Activated CD8-positive, alpha-beta T cell treated with anti-CD3 and anti-CD28 coated beads, Interleukin-2, amount 10 ng/mL, durations not matched to agents 7 days and 5 days (primary cell): ENCODE measurements around the gene DRD2. TPM values are rescaled to one million over a fixed set of nuclear protein-coding genes. Genes with fewer than 3 reads are reported as not detected.

Experiments
- ATAC-seq: fragments of 150-1000 bp; cut with Tn5 transposase; one replicate; pipeline ENCODE4 v1.10.0; 2021; ENCODE audit warnings: moderate library complexity
- CTCF ChIA-PET: fragments of 350-600 bp; sonication (Branson Sonifier 250); formaldehyde crosslinking; loops from one replicate; lab custom pipeline; 2021; ENCODE audit warnings: antibody characterized with exemption; lab: Charles Lee
- POLR2A ChIA-PET: fragments of 350-600 bp; sonication (Branson Sonifier 250); formaldehyde crosslinking; loops from one replicate; lab custom pipeline; 2021; ENCODE audit warnings: antibody characterized with exemption; lab: Charles Lee
- DNase-seq: peaks from one replicate; pipeline ENCODE4 v3.0.0-alpha.2; 2020
- H3K27ac Mint-ChIP-seq: one replicate; pipeline ENCODE4 v1.8.0; 2021; ENCODE audit warnings: mild to moderate bottlenecking, mixed read lengths
- H3K27me3 Mint-ChIP-seq: one replicate; pipeline ENCODE4 v1.8.0; 2021; ENCODE audit warnings: low read depth, mixed read lengths
- H3K36me3 Mint-ChIP-seq: one replicate; pipeline ENCODE4 v1.8.0; 2021; ENCODE audit warnings: low read depth, mixed read lengths
- H3K4me1 Mint-ChIP-seq: one replicate; pipeline ENCODE4 v1.8.0; 2021; ENCODE audit warnings: low read depth, mixed read lengths
- H3K4me3 Mint-ChIP-seq: one replicate; pipeline ENCODE4 v1.8.0; 2021; ENCODE audit warnings: mild to moderate bottlenecking, mixed read lengths
- H3K9me3 Mint-ChIP-seq: one replicate; pipeline ENCODE4 v1.8.0; 2022; ENCODE audit warnings: mixed read lengths; ENCODE audit not compliant: insufficient read depth
- total RNA-seq, 2 experiments: library from RNA; stranded (reverse); gene quantifications; one replicate each; pipeline ENCODE4 v1.2.3, GENCODE V29; 2021

DRD2 gene
- total RNA-seq, 2 experiments from 2014 or later = not detected

DNA sequence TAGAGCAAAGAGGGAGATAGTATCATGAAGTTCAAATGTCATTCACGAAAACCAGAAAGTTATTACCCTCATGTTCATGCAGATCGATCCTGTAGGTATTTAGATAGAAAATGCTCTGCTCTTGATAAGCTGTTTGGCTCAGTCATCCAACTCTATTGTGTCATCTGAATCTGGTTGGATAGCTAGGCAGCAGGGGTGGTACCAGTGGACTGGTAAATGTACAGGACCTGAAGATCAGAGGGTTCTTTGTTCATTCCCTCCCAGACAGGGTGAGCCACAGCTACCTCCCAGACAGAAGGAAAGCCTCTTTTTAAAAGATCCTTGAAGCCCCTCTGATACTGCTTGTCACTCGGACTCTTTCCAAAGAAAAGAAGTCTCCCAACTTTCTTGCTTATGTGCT, 29.8 kb upstream of the DRD2 start:
- H3K4me1 Mint-ChIP-seq = no peaks in the 10 kb centered on the region

DNA sequence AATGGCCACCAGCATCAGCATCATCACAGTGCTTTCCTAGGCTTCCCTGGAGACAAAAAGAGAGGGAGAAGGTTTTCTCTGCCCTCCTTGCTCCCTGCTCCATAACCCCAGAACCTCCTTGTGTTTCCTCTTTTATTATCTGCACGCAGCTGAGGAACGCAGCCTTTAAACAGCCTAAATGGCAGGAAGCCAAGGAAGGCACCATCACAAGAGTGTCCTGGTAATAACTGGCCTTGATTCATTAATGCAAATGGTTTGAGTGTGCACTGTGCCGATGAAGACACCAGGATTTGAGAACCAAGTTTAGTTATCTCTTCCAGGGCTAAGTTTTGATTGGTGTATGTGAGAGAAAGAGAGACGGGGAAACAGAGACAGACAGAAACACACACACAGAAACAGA, 29.4 kb upstream of the DRD2 start:
- ATAC-seq (no peak), DNase-seq (no peak)
- ChIA-PET POLR2A (no interaction called here), CTCF (no interaction called here)
- H3K27me3 Mint-ChIP-seq = peaks cover 5% of the 10 kb centered on the region
- H3K27ac Mint-ChIP-seq = no peak overlapping the region
- H3K4me1 Mint-ChIP-seq = no peaks in the 10 kb centered on the region
- H3K36me3 Mint-ChIP-seq = no peaks in the 10 kb centered on the region
- no peaks in the 10 kb centered on the region for H3K9me3 Mint-ChIP-seq
- no peak overlapping the region for H3K4me3 Mint-ChIP-seq

More for the DNA sequence above, 29.8 kb upstream of the DRD2 start:
- H3K9me3 Mint-ChIP-seq = no peaks in the 10 kb centered on the region
- ChIA-PET POLR2A (no interaction called here), CTCF (no interaction called here)
- H3K36me3 Mint-ChIP-seq = no peaks in the 10 kb centered on the region
- no peak for DNase-seq
- no peak overlapping the region for H3K27ac Mint-ChIP-seq
- no peak overlapping the region for H3K4me3 Mint-ChIP-seq
- ATAC-seq = no peak
- peaks cover 5% of the 10 kb centered on the region for H3K27me3 Mint-ChIP-seq

DNA sequence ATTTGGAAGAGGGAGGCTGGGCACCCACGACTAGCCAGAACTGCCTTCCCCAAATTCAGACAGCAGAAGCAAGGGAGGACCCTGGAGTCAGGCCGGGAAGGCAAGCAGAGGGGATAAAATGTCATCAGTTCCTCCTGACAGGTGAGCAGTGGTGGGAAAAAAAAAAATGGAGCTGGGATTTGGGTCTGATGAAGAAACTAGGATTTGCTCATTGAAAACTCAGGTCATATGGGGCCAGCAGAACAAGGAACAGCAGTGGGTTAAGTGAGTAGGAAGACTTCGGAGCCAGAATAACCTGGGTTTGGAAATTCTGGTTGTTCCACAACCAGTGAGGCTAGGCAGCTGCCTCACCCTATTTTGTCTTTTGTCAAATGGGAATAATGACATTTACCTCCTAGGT, 28.9 kb upstream of the DRD2 start:
- no peak overlapping the region for H3K4me3 Mint-ChIP-seq
- peaks cover 5% of the 10 kb centered on the region for H3K27me3 Mint-ChIP-seq
- H3K9me3 Mint-ChIP-seq = no peaks in the 10 kb centered on the region
- DNase-seq = no peak
- ATAC-seq = no peak
- no peaks in the 10 kb centered on the region for H3K4me1 Mint-ChIP-seq
- POLR2A ChIA-PET = no interaction called here
- no peak overlapping the region for H3K27ac Mint-ChIP-seq
- H3K36me3 Mint-ChIP-seq = no peaks in the 10 kb centered on the region
- CTCF ChIA-PET = no interaction called here

DNA sequence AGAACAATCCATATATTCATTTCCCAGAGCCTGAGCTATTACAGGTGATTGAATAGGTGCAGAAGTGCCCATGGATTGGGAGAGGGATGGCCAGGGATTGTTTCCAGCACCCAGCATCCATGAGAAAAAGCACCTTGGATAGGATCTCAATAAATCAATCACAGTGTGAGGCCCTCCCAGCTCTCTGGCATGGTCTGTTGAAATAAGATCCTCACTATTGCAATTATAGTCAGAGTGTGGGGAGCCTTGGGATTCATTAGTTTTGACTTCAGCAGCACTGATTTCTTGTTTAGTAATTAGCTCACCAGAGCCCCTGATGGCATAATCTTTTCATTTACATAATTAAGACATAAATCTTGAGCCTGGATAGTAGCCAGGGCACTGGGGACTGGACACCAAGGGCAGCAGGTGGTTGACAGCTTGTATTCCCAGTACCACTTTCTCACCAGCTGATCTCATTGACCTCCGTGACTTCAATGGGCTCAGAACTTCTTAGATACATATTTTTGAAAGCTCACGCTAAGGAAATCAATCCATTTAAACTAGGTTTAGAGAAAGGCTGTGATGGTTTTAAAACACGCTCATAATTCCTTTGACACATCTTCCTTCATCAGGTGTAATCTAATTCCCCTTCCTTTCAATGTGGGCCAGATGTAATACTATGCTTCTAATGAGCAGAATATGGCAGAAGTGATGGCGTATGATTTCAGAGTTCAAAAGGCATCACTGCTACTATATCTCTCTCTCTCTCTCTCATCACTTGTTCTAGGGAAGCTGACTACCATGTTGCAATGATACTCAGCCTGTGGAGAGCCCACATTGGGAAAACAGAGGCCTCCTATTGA, 22.1 kb upstream of the DRD2 start:
- H3K4me3 Mint-ChIP-seq = no peak overlapping the region
- DNase-seq = no peak
- H3K27me3 Mint-ChIP-seq = peaks cover 8% of the 10 kb centered on the region
- H3K9me3 Mint-ChIP-seq = no peaks in the 10 kb centered on the region
- ChIA-PET CTCF (interaction anchor here (1.2 kb wide), 1 partner anchor 299 kb away, joined by 3 read pairs; no protein-coding TSS in a partner anchor), POLR2A (no interaction called here)
- ATAC-seq = no peak
- no peaks in the 10 kb centered on the region for H3K36me3 Mint-ChIP-seq
- H3K4me1 Mint-ChIP-seq = no peaks in the 10 kb centered on the region
- no peak overlapping the region for H3K27ac Mint-ChIP-seq

DNA sequence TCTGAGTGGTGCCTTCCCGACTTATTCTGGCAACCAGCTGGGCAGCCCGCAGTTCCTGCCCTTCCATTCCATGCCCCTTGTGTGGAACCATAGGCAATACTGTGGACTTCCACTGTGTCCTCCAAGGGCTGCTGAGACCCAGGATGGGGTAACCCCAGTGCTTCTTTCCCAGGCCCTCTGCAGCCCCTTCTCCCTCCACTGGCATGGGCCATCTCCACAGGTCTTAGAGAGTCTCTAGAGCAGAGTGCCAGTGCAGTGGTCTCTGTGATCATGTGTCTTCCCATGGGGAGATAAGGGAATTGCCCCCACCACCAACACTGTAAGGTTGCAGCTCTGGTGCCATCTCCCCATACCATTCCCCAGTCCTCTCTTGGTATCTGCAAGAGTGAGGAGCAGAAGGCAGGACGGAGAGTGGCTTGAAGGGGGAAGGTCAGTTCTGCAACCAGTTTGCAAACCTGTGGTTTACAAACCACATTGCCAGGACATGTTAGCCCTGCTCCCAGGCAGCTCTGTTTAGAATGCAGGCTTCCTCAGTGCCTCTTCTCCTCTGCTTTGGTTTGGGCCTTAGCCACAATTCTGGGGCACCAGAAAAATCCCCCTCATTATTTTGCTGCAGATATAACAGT, 20.9 kb upstream of the DRD2 start:
- no peak overlapping the region for H3K27ac Mint-ChIP-seq
- CTCF ChIA-PET = interaction anchor here (1.2 kb wide), 1 partner anchor 300 kb away, joined by 3 read pairs; no protein-coding TSS in a partner anchor
- POLR2A ChIA-PET = no interaction called here

DNA sequence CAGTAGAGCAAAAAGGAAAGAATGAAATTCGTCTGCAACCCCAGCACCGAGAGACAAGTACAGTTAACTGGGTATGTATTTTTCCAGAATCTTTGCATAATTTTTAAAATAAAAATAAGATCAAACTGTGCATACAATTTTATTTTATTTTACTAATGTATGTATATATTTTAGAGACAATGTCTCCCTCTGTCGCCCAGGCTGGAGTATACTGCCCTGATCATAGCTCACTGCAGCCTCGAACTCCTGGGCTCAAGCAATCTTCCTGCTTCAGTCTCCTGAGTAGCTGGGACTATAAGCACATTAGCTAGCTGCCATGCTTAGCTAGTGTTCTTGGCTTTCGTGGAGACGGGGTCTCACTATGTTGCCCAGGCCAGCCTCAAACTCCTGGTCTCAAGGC, 18.8 kb upstream of the DRD2 start:
- no peak overlapping the region for H3K4me3 Mint-ChIP-seq
- H3K36me3 Mint-ChIP-seq = no peaks in the 10 kb centered on the region
- peaks cover 8% of the 10 kb centered on the region for H3K27me3 Mint-ChIP-seq
- no peak overlapping the region for H3K27ac Mint-ChIP-seq
- ChIA-PET POLR2A (no interaction called here), CTCF (no interaction called here)
- H3K9me3 Mint-ChIP-seq = no peaks in the 10 kb centered on the region
- H3K4me1 Mint-ChIP-seq = no peaks in the 10 kb centered on the region
- ATAC-seq (no peak), DNase-seq (no peak)

More for the DNA sequence above, 20.9 kb upstream of the DRD2 start:
- Mint-ChIP-seq H3K27me3 (peaks cover 8% of the 10 kb centered on the region), H3K9me3 (no peaks in the 10 kb centered on the region), H3K4me1 (no peaks in the 10 kb centered on the region), H3K36me3 (no peaks in the 10 kb centered on the region), H3K4me3 (no peak overlapping the region)
- no peak for DNase-seq
- ATAC-seq = no peak

DNA sequence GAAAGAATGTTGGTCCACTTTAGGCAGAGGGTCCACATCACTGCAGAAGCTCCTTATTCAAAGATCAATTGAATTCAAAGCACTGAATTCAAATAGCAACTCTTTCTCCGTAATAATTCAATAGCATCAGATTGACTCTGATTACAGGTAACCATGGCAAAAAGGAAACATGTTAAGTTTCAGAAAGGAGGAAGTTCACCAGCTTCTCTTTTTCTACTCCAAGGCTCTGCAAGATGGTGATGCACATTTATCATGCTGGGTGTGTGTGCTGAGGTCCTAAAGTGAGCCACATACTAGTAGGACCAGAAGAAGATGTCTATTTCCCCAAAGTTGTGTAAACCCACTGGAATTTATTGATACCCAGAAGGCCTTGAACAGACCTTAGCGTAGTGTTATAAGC, 18.0 kb upstream of the DRD2 start:
- POLR2A ChIA-PET = no interaction called here
- DNase-seq = no peak
- Mint-ChIP-seq H3K27me3 (peaks cover 8% of the 10 kb centered on the region), H3K4me1 (no peaks in the 10 kb centered on the region), H3K27ac (no peak overlapping the region), H3K9me3 (no peaks in the 10 kb centered on the region), H3K4me3 (no peak overlapping the region), H3K36me3 (no peaks in the 10 kb centered on the region)
- ATAC-seq = no peak
- CTCF ChIA-PET = no interaction called here

DNA sequence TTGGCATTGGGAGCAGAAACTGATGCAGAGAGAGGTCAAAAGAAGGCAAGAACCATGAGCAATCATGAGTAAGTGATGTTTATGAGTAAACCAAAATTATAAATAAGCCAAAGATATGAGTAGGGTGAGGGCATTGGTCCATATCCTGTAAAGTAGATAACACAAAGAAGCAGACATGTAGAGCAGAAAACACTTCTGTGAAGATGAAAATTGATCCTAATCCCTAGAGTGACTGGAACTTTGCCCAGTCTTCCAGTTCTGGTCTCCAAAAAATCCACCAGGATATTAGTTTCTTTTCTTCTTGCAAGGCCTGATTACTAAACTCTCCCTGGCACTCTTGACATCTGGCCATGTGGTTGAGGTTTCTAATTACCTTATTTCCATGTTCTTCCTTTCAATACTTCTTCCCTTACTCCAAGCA, 13.7 kb upstream of the DRD2 start:
- Mint-ChIP-seq H3K27ac (no peak overlapping the region), H3K36me3 (no peaks in the 10 kb centered on the region), H3K4me1 (no peaks in the 10 kb centered on the region), H3K4me3 (no peak overlapping the region), H3K27me3 (peaks cover 4% of the 10 kb centered on the region), H3K9me3 (no peaks in the 10 kb centered on the region)
- CTCF ChIA-PET = no interaction called here
- POLR2A ChIA-PET = no interaction called here
- DNase-seq (no peak), ATAC-seq (no peak)

DNA sequence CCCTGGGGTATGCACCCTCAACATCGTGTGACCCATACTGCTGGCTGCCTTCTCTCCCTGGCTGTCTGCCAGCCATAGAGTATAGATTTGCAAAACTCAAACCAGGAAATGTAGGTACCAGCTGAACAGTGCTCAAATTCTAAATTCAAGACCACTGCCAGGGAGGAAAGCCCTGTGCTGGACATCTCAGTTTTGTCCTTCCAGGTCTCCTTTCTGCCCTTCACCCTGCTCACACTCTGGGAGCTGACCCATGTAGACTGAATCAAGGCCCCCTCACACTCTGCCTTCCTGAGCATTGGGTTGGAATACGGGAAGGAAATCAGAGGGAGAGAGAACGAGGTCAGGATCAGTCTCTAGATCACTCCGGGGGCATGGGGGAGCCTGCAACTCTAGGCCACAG, 12.4 kb upstream of the DRD2 start:
- ChIA-PET POLR2A (no interaction called here), CTCF (no interaction called here)
- no peaks in the 10 kb centered on the region for H3K9me3 Mint-ChIP-seq
- ATAC-seq (no peak), DNase-seq (no peak)
- no peaks in the 10 kb centered on the region for H3K27me3 Mint-ChIP-seq
- H3K4me1 Mint-ChIP-seq = no peaks in the 10 kb centered on the region
- no peak overlapping the region for H3K27ac Mint-ChIP-seq
- H3K4me3 Mint-ChIP-seq = no peak overlapping the region
- H3K36me3 Mint-ChIP-seq = no peaks in the 10 kb centered on the region

DNA sequence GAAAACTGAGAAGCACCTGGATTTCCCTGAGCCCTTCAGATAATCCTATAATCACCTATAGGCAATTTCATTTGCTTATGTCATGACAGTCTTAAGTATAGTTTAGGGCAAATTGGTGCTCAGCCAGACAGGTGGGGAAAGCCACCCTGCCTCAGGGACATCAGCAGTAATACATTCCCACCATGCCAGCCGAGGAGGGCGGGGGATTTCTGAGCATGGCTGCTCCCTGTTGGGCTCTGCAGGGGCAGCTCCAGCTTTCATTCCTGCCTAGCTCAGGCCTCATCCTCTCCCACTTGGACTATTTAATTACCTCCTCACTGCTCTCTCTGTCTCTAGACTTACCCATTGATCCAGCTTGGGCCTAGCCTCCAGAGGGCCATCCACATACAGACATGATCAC, 9.0 kb upstream of the DRD2 start:
- Mint-ChIP-seq H3K36me3 (no peaks in the 10 kb centered on the region), H3K27ac (no peak overlapping the region), H3K27me3 (peaks cover 10% of the 10 kb centered on the region), H3K4me1 (no peaks in the 10 kb centered on the region), H3K9me3 (no peaks in the 10 kb centered on the region), H3K4me3 (no peak overlapping the region)
- POLR2A ChIA-PET = no interaction called here
- CTCF ChIA-PET = no interaction called here
- no peak for ATAC-seq
- DNase-seq = no peak

DNA sequence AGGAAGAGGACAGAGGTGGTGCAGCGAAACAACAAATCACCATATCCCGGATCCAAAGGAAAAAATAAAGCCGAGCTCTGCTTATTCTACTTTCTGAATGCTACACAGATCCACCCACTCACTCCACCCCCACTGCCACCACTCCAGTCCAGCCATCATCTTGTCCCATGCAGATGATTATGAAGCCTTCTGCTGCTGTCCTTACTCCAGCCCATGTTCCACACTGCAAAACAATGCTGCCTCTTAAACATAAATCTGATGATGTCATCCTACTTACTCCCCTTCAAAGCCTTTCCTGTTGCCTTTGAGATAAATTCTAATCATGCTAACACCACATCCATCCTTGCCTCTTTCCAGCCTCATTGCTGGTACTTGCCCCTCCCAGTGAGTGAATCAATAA, 6.5 kb upstream of the DRD2 start:
- ATAC-seq (no peak), DNase-seq (no peak)
- H3K27me3 Mint-ChIP-seq = peaks cover 23% of the 10 kb centered on the region
- no peaks in the 10 kb centered on the region for H3K9me3 Mint-ChIP-seq
- ChIA-PET CTCF (no interaction called here), POLR2A (no interaction called here)
- no peaks in the 10 kb centered on the region for H3K36me3 Mint-ChIP-seq
- H3K27ac Mint-ChIP-seq = no peak overlapping the region
- H3K4me1 Mint-ChIP-seq = no peaks in the 10 kb centered on the region
- H3K4me3 Mint-ChIP-seq = no peak overlapping the region

DNA sequence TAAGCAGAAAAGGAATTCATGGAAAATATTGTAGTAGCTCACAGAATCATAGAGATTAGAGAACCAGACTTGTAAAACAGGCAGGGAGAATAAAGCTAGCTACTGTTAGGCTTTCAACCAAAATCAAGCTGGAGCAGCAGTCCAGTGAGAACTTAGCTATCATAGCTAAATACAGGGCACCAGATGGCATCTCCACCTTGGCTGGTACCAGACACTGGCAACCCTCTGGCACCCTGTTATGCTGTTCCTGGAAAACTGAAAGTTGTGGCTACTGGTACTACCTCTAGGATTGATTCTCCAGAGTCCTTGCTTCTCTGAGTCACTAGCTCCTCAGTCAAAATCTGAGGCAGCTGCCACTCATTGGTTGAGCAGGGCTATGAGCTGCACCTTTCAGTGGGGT, 6.0 kb upstream of the DRD2 start:
- CTCF ChIA-PET = no interaction called here
- Mint-ChIP-seq H3K27ac (no peak overlapping the region), H3K4me3 (no peak overlapping the region), H3K27me3 (peaks cover 28% of the 10 kb centered on the region), H3K4me1 (no peaks in the 10 kb centered on the region), H3K36me3 (no peaks in the 10 kb centered on the region), H3K9me3 (no peaks in the 10 kb centered on the region)
- DNase-seq (no peak), ATAC-seq (no peak)
- POLR2A ChIA-PET = no interaction called here
